NCI-H2196 treated with DMSO at 0.1 percent for 48 hours (cell line): ENCODE measurements around the gene APBB2.

ENCODE experiments used
- DNase-seq: peaks from one replicate; lab custom pipeline; 2025; ENCODE audit not compliant: unreplicated experiment; lab: John Stamatoyannopoulos, UW

Gene APBB2

GRCh38 chr4:40990899-40991265, 223.5 kb downstream of the APBB2 start:
- no peak for DNase-seq

DNA sequence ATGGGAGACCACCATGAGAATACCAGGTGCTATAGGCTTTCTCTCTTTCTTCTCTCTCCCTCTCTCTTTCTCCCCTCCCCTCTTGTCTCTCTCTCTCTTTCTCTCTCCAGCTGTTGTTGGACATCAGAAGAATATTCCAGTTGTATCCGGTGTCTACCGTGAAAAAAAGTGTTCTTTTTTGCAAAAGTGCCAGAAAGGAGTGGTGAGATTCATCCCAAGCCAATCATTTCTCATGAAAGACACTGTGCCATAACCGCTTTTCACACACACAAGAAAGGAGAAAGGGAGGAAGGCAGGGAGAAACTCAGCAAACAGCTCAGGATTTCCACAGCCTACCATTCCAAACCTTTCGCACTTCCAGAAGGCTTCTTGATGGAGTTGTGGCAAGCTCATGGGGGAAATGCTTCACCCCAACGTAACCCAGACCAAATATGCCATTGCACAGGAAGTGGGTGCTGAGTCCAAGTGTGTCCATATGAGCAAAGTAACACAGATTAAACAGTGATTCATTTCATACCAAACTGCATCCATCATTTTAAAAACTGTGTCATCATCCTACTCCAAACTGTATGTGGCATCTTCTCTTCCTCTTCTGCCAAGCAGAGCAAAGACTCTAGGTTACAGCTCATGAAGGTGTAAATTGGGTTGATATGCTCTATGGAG, 224.0 kb downstream of the APBB2 start:
- no peak for DNase-seq

DNA sequence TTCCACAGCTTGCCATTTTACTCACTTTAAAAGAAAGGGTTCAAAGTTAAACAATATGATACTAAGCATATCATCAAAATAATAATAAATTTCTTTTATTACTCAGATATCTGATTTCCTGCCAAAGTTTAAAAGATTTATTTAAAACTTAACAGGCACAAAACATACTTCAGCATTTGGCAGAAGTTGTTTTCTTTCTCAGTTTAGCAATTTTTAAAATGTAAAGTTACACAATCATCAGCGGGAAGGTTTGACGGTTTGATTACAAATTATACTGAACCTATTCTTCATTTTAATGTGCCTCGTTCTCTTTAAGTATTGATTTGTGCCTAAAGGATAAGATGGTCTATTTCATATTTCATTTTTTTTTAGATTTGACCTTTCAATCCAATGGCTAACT, 227.2 kb downstream of the APBB2 start:
- no peak for DNase-seq

- DNase-seq: no peak
Measured at GRCh38 chr4:40986375-40986774, 228.0 kb downstream of the APBB2 start.

DNA sequence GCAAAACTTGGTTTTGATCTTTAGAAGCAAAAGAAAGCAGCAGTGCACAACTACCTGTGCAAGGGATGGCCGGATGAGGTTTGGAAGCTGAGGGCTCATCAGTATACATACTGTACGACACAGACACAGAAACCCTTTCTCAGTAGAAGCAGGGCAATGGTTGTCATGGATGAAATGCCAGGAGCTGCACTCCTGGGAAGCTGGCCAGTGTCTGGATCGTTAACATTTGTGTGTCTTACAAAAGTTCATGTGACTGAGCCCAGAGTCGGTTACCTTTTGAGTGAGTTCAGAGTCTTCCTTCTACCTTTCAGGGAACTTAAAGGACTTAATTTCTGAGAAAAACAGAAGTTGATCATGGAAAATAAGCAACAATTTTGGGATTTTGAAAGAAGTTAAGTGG, 230.3 kb downstream of the APBB2 start:
- no peak for DNase-seq

DNA sequence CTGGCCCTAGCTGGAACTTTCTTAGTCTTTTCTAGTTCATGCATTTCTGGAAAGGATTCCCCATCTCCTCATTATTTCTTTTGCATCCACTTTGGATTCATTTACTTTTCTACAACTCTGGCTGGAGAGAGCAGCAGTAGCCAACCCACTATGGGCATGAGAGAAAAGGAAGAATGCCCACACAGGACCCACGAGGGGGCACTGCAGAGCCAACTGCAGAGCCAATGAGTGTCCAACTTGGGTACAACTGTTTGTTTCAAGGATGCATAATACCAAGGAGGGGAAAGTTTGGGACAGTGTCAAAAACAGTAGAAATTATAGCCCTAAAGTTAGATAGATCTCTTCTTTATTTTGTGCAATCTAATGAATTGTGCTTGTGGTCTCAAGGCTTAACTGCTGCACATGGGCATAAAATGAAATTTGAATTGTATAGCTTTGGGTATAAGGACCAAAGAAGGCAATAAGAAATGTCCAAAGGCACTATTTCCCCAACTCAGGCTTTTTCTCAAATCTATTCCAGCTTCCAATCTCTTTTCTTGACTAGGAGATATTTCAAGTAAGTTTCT, 233.9 kb downstream of the APBB2 start:
- DNase-seq: no peak

- DNase-seq: no peak
Measured at GRCh38 chr4:40978548-40978947, 235.8 kb downstream of the APBB2 start.

DNA sequence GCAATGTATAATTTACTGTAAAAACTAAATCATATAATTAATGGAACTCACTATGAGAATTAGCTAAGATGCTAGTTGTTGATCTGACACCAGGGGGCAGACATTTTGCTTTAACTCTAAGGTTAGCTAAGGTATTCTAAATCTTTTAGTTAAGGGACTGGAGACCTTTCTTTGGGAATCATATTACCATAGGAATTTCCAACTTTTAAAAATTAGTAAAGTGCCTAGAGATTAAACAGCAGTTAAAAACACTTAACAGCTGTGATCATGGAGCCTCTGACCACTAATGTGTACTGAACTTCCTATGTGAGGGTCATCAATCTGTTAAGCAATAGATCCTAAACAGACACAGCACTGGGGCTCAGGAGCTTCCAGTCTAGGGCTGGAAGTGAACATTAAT, 238.0 kb downstream of the APBB2 start:
- peak; percentile 12 for DNase-seq

DNA sequence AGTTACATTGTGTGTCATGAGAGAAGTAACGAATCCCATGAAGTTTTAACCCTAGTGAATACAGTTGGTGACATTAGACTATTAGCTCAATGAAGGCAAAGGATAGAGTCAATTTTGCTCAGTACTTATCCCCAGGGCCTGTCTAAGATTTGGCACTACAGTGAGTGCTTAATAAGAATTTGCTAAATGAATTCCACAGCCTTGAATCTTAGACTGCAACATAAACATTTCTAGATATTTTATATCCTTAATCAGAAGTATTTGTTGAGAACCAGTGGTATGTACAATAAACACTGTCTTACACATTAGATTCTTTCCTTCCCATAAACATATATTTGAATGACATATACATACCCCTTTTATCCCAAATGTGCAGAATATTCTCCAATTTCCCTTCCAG, 241.6 kb downstream of the APBB2 start:
- DNase-seq: no peak

GRCh38 chr4:40971338-40971737, 243.0 kb downstream of the APBB2 start:
- no peak for DNase-seq

- no peak for DNase-seq
Measured at GRCh38 chr4:40969501-40969900, 244.8 kb downstream of the APBB2 start.

GRCh38 chr4:40967550-40967949, 246.8 kb downstream of the APBB2 start:
- DNase-seq: no peak

- no peak for DNase-seq
Measured at GRCh38 chr4:40966091-40966490, 248.3 kb downstream of the APBB2 start.

DNA sequence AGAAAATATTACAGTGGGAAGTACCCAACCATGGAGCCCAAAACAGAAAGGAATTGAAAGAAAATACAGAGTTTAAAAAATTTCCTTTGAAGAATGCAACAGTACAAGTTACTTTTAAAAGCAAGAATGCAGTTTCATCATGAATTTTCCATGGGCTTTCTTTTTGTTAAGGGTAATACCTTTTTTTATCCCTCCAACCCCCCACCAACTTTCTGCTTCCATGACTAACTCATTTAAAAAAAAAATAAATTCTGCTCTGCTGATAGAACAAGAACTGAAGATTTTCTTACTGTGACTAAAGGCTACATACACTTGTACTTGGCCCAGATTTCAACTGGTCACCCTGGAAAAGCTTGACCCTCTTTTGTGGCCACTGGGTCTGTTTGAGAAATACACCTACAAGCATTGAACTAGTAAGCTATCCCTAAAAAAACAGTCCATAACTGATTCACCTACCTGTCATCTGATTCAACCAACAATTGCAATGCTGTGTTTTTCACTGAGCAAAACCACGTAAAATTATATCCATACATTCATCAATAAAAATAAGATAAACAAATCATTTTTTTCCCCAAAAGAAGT, 250.4 kb downstream of the APBB2 start:
- DNase-seq: no peak

DNA sequence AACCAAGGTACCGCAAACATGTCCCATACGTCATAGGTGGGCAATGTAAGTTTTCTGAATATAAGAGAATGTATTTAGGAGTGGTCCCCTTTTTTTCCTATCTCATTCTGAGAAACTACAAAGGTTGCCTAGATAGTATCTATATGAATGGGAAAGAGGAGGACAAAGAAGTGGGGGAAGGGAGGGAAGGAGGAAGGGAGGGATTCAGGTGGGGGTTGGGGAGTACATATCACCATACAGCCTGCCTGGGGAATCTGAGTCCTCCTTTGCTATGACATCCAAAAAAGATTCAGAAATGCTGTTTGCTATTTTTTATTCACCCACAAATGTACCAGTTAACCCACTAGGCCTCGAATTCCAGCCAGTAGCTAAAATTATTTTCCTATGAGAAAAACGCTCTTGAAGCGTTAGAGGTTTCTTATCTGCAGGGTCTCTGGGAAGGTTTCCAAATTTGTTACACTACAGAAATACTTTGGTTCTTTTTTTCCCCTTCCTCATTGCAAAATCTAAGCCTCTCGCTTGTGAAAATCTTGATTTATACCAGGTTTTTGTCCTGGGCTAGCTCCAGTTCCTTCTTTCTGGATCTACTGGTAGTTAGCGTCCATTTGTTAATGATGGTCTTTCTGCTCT, 251.7 kb downstream of the APBB2 start:
- DNase-seq: no peak

GRCh38 chr4:40960941-40961340, 253.4 kb downstream of the APBB2 start:
- DNase-seq: no peak

DNA sequence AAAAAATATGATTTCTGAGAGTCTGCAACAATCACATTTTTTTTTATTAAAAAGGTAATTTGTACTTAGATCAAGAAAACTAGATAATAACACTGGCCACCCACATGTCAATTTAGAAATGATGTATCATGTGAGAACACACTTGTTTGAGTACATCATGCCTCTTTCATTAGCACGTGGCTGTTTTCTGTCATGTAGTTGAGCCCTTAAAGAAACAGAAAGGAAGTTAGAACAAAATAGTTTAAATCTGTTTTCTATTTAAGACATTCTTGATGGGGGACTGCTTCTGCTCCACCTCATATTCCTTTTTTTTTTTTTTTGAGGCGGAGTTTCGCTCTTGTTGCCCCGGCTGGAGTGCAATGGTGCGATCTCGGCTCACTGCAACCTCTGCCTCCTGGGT, 257.1 kb downstream of the APBB2 start:
- no peak for DNase-seq

- DNase-seq: no peak
Measured at GRCh38 chr4:40956721-40957255, 257.6 kb downstream of the APBB2 start.

- no peak for DNase-seq
Measured at GRCh38 chr4:40954088-40954668, 260.2 kb downstream of the APBB2 start.

DNA sequence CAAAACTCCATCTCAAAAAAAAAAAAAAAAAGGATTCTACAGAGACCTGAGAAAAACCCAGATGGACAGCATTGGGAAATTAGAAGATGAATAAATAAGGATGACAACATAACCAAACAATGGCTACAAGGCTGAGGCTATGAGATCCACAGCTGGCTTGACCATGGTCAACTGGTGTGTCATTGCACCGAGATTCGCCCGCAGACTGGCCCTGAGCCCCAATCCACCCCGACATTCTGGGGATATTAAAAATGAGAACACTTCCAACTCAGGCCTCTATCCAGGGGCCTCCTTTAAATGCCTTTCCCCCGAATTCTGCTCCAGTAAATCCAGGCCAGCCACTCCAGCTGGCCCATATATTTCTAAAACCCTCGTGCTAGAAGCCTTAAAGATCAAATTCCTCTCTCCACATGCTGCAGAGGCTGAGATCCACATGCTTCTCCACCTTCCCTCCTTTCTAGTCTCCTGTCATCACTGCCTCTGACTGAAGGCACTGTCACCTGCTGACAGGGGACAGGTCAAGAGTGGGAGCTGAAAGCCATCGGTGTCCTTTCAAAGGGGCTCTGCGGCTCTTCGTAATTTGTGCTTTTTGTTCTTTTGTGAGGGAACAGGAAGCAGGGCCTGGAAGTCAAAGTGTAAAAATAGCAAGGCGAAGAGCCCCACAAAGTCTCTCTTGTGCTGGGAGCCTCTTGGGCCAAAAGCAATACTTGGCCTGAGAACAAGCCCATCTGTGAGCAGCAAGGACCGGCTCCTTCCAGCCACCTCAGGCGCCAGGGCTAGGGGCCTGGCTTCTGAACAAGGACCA, 260.9 kb downstream of the APBB2 start:
- no peak for DNase-seq

DNA sequence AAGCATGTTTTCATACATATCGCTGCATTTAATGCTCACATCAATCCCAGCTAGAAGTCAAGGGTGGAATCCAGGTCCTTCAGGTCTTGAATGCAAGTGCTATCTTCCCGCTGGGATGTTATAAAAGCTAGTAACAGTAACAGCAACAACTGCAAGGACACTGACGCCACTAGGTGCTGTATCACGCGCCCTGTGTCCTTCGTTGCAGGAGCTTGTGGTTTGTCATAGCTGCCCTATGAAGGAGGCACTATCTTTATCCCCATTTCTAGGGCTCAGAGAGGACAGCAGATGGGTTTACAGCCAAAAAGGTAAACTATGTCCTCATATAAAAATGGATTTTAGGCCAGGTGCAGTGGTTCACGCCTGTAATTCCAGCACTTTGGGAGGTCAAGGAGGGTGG, 261.7 kb downstream of the APBB2 start:
- DNase-seq: no peak
